ENCODE measurements around the gene LSAMP. TPM values are rescaled to one million over a fixed set of nuclear protein-coding genes. Genes with fewer than 3 reads are reported as not detected.

The LSAMP gene
- total and polyA plus RNA-seq, 2 donors (not counting 1 experiment from before 2014, with no cell fraction given): not detected

- Histone ChIP-seq H3K27ac (ENCODE audit: low read length in 2 of 2) (no peak overlapping the region), H3K4me1 (ENCODE audit: control insufficient read depth in 2 of 2, insufficient read depth in 2 of 2, low read length in 2 of 2) (no peaks in the 10 kb centered on the region), H3K4me3 (ENCODE audit: control extremely low read depth in 1 of 5, extremely low read depth in 1 of 5, insufficient read depth in 1 of 5, low read depth in 2 of 5, low read length in 4 of 5) (no peak overlapping the region), H2AFZ (ENCODE audit: insufficient read depth, low read depth, low read length, poor library complexity, severe bottlenecking) (no peak overlapping the region), H3K36me3 (replicated peaks in 1 of 2; ENCODE audit: control extremely low read depth in 1 of 2, control insufficient read depth in 1 of 2, extremely low read depth in 1 of 2, insufficient read depth in 2 of 2, low read length in 1 of 2) (no peaks in the 10 kb centered on the region), H3K79me2 (ENCODE audit: control insufficient read depth, insufficient read depth, low read length) (no peaks in the 10 kb centered on the region), H3K4me2 (replicated peaks; ENCODE audit: low read depth, low read length, poor library complexity, severe bottlenecking) (no peak overlapping the region), H3K9me3 (ENCODE audit: control extremely low read depth in 1 of 3, control insufficient read depth in 2 of 3, insufficient read depth in 1 of 3, low read length in 2 of 3) (peaks cover 0 to 2% (median under 1%) of the 10 kb centered on the region in 3 donors), H3K9ac (ENCODE audit: low read length) (no peak overlapping the region), H3K27me3 (replicated peaks in 1 of 4; ENCODE audit: control extremely low read depth in 1 of 4, control insufficient read depth in 3 of 4, insufficient read depth in 4 of 4, low read length in 3 of 4) (no peaks in the 10 kb centered on the region), H4K20me1 (ENCODE audit: control insufficient read depth, insufficient read depth, low read length, poor library complexity, severe bottlenecking) (no peaks in the 10 kb centered on the region)
- no peak overlapping the region for H3K4me3 Mint-ChIP-seq
- peaks cover 2% of the 10 kb centered on the region for H3K9me3 Mint-ChIP-seq (ENCODE audit: insufficient read depth)
- no peak for ATAC-seq (ENCODE audit: low read depth)
- H3K4me1 Mint-ChIP-seq: no peaks in the 10 kb centered on the region
- no peak for TF ChIP-seq CTCF (IDR thresholded peaks at IDR 0.05)
- no peak for TF ChIP-seq EZH2 (IDR thresholded peaks at IDR 0.05; ENCODE audit: borderline replicate concordance, insufficient read depth, low read depth, low read length, poor library complexity, severe bottlenecking)
- H3K27ac Mint-ChIP-seq: no peak overlapping the region
- POLR2A ChIA-PET: no interaction called here
- CTCF ChIA-PET: no interaction called here
- DNase-seq: no peak
- intact Hi-C loops (cut with micrococcal nuclease): no loop called here
- no peaks in the 10 kb centered on the region for H3K27me3 Mint-ChIP-seq
Observed at GRCh38 chr3:116473602-116474001, 28.3 kb upstream of the LSAMP start.

- WGBS (ENCODE audit: insufficient coverage): 87% methylated on average over 3 of the region's 4 CpGs
- no peak for DNase-seq
- H3K9ac ChIP-seq (ENCODE audit: low read length): no peak overlapping the region
- Mint-ChIP-seq H3K27me3 (no peaks in the 10 kb centered on the region), H3K4me1 (no peaks in the 10 kb centered on the region), H3K27ac (no peak overlapping the region), H3K4me3 (no peak overlapping the region), H3K9me3 (ENCODE audit: insufficient read depth) (no peaks in the 10 kb centered on the region)
- no peaks in the 10 kb centered on the region for H3K4me1 ChIP-seq (ENCODE audit: control insufficient read depth in 2 of 2, insufficient read depth in 2 of 2, low read length in 2 of 2)
- TF ChIP-seq CTCF (IDR thresholded peaks at IDR 0.05) (no peak), EZH2 (IDR thresholded peaks at IDR 0.05; ENCODE audit: borderline replicate concordance, insufficient read depth, low read depth, low read length, poor library complexity, severe bottlenecking) (no peak)
- no peak overlapping the region for H3K27ac ChIP-seq (ENCODE audit: low read length in 2 of 2)
- POLR2A ChIA-PET: no interaction called here
- no peak for ATAC-seq (ENCODE audit: low read depth)
- H3K4me3 ChIP-seq (ENCODE audit: control extremely low read depth in 1 of 5, extremely low read depth in 1 of 5, insufficient read depth in 1 of 5, low read depth in 2 of 5, low read length in 4 of 5): no peak overlapping the region
- H4K20me1 ChIP-seq (ENCODE audit: control insufficient read depth, insufficient read depth, low read length, poor library complexity, severe bottlenecking): no peaks in the 10 kb centered on the region
- intact Hi-C loops (cut with micrococcal nuclease): no loop called here
- no peak overlapping the region for H2AFZ ChIP-seq (ENCODE audit: insufficient read depth, low read depth, low read length, poor library complexity, severe bottlenecking)
- CTCF ChIA-PET: no interaction called here
- H3K27me3 ChIP-seq (replicated peaks in 1 of 4; ENCODE audit: control extremely low read depth in 1 of 4, control insufficient read depth in 3 of 4, insufficient read depth in 4 of 4, low read length in 3 of 4): no peaks in the 10 kb centered on the region
- no peaks in the 10 kb centered on the region for H3K36me3 ChIP-seq (replicated peaks in 1 of 2; ENCODE audit: control extremely low read depth in 1 of 2, control insufficient read depth in 1 of 2, extremely low read depth in 1 of 2, insufficient read depth in 2 of 2, low read length in 1 of 2)
- H3K9me3 ChIP-seq (ENCODE audit: control extremely low read depth in 1 of 3, control insufficient read depth in 2 of 3, insufficient read depth in 1 of 3, low read length in 2 of 3): peaks cover 0 to 4% (median 0%) of the 10 kb centered on the region in 3 donors
- no peak overlapping the region for H3K4me2 ChIP-seq (replicated peaks; ENCODE audit: low read depth, low read length, poor library complexity, severe bottlenecking)
- no peaks in the 10 kb centered on the region for H3K79me2 ChIP-seq (ENCODE audit: control insufficient read depth, insufficient read depth, low read length)
Observed at GRCh38 chr3:116470605-116471197, 25.4 kb upstream of the LSAMP start.
